Fibroblast of gingiva (primary cell): ENCODE measurements around the gene SIX4.

Experiments used
- DNase-seq: peaks from one replicate; pipeline ENCODE4 v3.0.0-alpha.2; 2011; ENCODE audit warnings: low read depth

Gene SIX4

GRCh38 chr14:60722107-60722356 lies 2.1 kb downstream of the SIX4 start:
- no peak for DNase-seq

GRCh38 chr14:60721326-60722106 lies 2.6 kb downstream of the SIX4 start:
- DNase-seq: peak; percentile 43

- DNase-seq: no peak
These were observed 3.2 kb downstream of the SIX4 start for GRCh38 chr14:60720962-60721325.

- no peak for DNase-seq
These were observed 3.8 kb downstream of the SIX4 start for GRCh38 chr14:60720391-60720790.

GRCh38 chr14:60713513-60713912 lies 10.6 kb downstream of the SIX4 start:
- DNase-seq: no peak

- DNase-seq: no peak
These were observed 13.7 kb downstream of the SIX4 start for GRCh38 chr14:60710494-60710893.

- DNase-seq: no peak
These were observed 16.3 kb downstream of the SIX4 start for GRCh38 chr14:60707858-60708257.

- no peak for DNase-seq
These were observed 19.1 kb downstream of the SIX4 start for GRCh38 chr14:60705100-60705499.

- no peak for DNase-seq
These were observed 23.6 kb downstream of the SIX4 start for GRCh38 chr14:60700598-60700997.

- no peak for DNase-seq
These were observed 28.8 kb downstream of the SIX4 start for GRCh38 chr14:60695327-60695726.

GRCh38 chr14:60691383-60692113 lies 32.6 kb downstream of the SIX4 start:
- no peak for DNase-seq

GRCh38 chr14:60686865-60687264 lies 37.3 kb downstream of the SIX4 start:
- DNase-seq: no peak

- peak; percentile 1 for DNase-seq
These were observed 39.9 kb downstream of the SIX4 start for GRCh38 chr14:60684203-60684602.

GRCh38 chr14:60681271-60681670 lies 42.9 kb downstream of the SIX4 start:
- DNase-seq: peak; percentile 50

- no peak for DNase-seq
These were observed 43.6 kb downstream of the SIX4 start for GRCh38 chr14:60680511-60680910.

GRCh38 chr14:60679566-60680258 lies 44.4 kb downstream of the SIX4 start:
- DNase-seq: no peak

GRCh38 chr14:60677701-60678100 lies 46.5 kb downstream of the SIX4 start:
- DNase-seq: no peak

- peak; percentile 53 for DNase-seq
These were observed 53.2 kb downstream of the SIX4 start for GRCh38 chr14:60670989-60671388.

- DNase-seq: no peak
These were observed 55.6 kb downstream of the SIX4 start for GRCh38 chr14:60668431-60669112.

- no peak for DNase-seq
These were observed 59.0 kb downstream of the SIX4 start for GRCh38 chr14:60665177-60665550.

- no peak for DNase-seq
These were observed 61.2 kb downstream of the SIX4 start for GRCh38 chr14:60662982-60663381.

GRCh38 chr14:60661721-60662120 lies 62.4 kb downstream of the SIX4 start:
- DNase-seq: no peak
